ENCODE results near the gene EPS8L3.
"Not testable (repeated sequence)": the region's sequence is repeated elsewhere in the genome, so short reads cannot be mapped to it uniquely, and the experiment has no call there.

EPS8L3 gene

GRCh38 chr1:109709822-109710221, 53.9 kb downstream of the EPS8L3 start:
- H3K9me3 Mint-ChIP-seq = peaks cover 17% of the 10 kb centered on the region
- not testable (repeated sequence) for H3K4me1 Mint-ChIP-seq (ENCODE audit: low read depth); H3K4me3 Mint-ChIP-seq; H3K27ac Mint-ChIP-seq; DNase-seq
- H3K36me3 Mint-ChIP-seq (ENCODE audit: low read depth) = peaks cover 23% of the 10 kb centered on the region
- H3K27me3 Mint-ChIP-seq = peaks cover 16% of the 10 kb centered on the region

GRCh38 chr1:109708949-109709348, 54.8 kb downstream of the EPS8L3 start:
- Mint-ChIP-seq H3K36me3 (ENCODE audit: low read depth) (peaks cover 23% of the 10 kb centered on the region), H3K9me3 (peaks cover 17% of the 10 kb centered on the region)
- not testable (repeated sequence) for DNase-seq; H3K4me1 Mint-ChIP-seq (ENCODE audit: low read depth); H3K27me3 Mint-ChIP-seq; H3K27ac Mint-ChIP-seq; H3K4me3 Mint-ChIP-seq

GRCh38 chr1:109705411-109705810, 58.3 kb downstream of the EPS8L3 start:
- no peaks in the 10 kb centered on the region for H3K4me1 Mint-ChIP-seq (ENCODE audit: low read depth)
- H3K36me3 Mint-ChIP-seq (ENCODE audit: low read depth) = peaks cover 29% of the 10 kb centered on the region
- DNase-seq = no peak
- no peak overlapping the region for H3K27ac Mint-ChIP-seq
- H3K27me3 Mint-ChIP-seq = no peaks in the 10 kb centered on the region
- H3K4me3 Mint-ChIP-seq = no peak overlapping the region
- peaks cover 17% of the 10 kb centered on the region for H3K9me3 Mint-ChIP-seq

- Mint-ChIP-seq H3K4me1 (ENCODE audit: low read depth) (no peaks in the 10 kb centered on the region), H3K9me3 (peaks cover 12% of the 10 kb centered on the region), H3K36me3 (ENCODE audit: low read depth) (peaks cover 25% of the 10 kb centered on the region), H3K27me3 (no peaks in the 10 kb centered on the region), H3K27ac (no peak overlapping the region), H3K4me3 (no peak overlapping the region)
- DNase-seq = no peak
Measured at GRCh38 chr1:109704173-109704572, 59.5 kb downstream of the EPS8L3 start.

- H3K27me3 Mint-ChIP-seq; H3K27ac Mint-ChIP-seq; DNase-seq; H3K4me3 Mint-ChIP-seq; H3K9me3 Mint-ChIP-seq; H3K4me1 Mint-ChIP-seq (ENCODE audit: low read depth): not testable (repeated sequence)
- peaks cover 19% of the 10 kb centered on the region for H3K36me3 Mint-ChIP-seq (ENCODE audit: low read depth)
Measured at GRCh38 chr1:109702940-109703339, 60.8 kb downstream of the EPS8L3 start.

Measured in activated T-cell treated with anti-CD3 and anti-CD28 coated beads, Interleukin-2, amount 50 U/mL, for 24 hours (primary cell).